GM18861 (cell line): ENCODE measurements around the gene FUT9.

ENCODE experiments used
- ATAC-seq: cut with Tn5 transposase; IDR thresholded peaks from one replicate; pipeline ENCODE4 v1.9.1; 2021; ENCODE audit not compliant: unreplicated experiment

Gene FUT9

DNA sequence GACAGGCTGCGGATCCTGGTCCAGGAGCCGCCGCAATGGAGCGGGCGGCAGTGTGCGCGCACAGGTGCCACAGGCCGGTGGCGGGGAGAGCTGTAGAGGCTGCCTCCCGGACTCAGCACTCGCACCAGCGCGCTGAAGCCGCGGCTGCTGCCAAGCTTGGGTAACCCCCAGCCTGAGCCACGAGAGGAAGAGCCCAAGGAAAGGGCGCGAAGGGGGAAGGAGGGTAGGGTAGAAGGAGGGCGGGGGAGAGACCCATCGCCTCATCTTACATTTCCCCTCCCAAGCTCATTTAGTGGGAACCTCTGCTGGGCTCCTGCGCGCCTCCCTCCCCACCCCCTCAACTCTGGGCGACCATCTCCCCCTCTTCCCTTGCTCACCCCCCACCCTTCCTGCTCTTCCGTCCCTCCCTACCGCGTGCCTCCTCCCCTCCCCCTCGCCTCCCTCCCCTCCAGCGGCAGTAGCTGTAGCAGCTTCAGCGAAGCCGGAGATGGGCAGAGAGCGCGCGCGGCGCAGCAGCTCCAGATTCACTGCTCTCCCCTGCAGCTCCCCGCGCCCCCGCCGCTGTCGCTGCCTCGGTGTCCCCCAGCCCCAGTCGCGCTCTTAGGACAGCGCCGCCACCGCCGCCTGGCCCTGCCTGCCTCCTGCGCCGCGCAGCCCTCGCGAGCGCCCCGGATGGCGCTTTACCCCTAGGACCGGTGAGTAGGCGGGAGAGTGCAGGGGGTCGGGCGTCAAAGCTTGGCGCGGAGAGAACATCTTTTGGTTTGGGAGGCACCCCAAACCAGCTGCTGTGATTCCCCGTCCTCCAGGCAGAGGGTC is at the start of gene FUT9:
FUT9 (plus strand) TSS at position 457 of the 816 bp plus-strand sequence. CDS start 187,182 bp downstream, outside the sequence.
- no peak for ATAC-seq

GRCh38 chr6:95967594-95967993 is 48.2 kb upstream of the FUT9 start:
- no peak for ATAC-seq

GRCh38 chr6:95973976-95974375 is 41.8 kb upstream of the FUT9 start:
- no peak for ATAC-seq

GRCh38 chr6:95978230-95978629 is 37.5 kb upstream of the FUT9 start:
- ATAC-seq, result no peak

GRCh38 chr6:95991906-95992305 is 23.9 kb upstream of the FUT9 start:
- ATAC-seq, result no peak

- no peak for ATAC-seq
Observed at GRCh38 chr6:95994151-95994550, 21.6 kb upstream of the FUT9 start.

DNA sequence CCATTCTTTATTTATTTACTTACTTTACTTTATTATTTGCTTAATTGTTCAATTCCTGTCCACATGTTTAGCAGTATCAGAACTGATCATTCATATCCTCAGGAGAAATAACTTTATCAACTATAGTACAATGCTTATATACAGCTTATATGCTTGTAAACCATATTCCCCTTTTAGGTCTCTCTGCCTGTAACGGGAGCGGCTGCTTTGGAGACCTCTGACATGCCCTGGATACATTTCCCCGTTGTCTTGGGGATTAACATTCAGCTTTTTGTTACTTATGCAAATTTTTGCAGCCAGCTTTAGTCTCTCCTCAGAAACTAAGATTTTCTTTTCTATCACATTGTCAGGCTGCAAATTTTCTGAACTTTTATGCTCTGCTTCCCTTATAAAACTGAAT is 17.6 kb upstream of the FUT9 start:
- no peak for ATAC-seq

DNA sequence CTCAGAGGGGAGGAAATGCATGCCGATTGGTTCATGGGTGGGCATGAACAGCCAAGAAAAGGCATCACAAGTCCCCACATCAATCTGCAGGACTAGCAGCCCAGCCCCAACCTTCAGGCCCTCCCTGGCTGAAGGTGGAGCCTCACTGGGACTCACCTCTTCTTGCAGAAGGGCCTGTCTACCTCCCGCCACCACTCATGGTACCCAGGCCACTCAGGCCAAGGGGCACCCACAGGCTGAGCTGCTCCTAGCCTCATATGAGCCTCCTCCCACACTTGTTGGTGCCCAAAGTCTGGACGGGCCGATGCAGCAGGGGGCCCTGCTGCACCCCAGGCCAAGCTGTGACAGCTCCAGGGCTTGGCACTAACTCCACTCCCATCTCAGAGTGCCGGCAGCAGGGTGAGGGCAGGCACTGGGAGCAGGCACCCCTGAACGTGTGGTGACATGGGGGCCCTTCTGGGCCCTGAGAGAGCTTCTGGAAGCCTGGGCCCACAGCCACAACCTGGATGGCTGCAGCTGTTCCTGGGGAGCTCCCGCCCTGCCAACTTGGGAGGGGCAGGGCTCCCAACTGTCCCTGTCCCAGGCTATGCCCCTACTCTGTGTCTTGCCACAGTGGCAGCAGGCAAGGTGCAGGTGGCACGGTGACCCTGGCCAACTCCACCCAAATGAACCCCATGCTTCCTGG is 13.7 kb upstream of the FUT9 start:
- ATAC-seq, result no peak

GRCh38 chr6:96002576-96002910 is 13.2 kb upstream of the FUT9 start:
- ATAC-seq, result no peak

DNA sequence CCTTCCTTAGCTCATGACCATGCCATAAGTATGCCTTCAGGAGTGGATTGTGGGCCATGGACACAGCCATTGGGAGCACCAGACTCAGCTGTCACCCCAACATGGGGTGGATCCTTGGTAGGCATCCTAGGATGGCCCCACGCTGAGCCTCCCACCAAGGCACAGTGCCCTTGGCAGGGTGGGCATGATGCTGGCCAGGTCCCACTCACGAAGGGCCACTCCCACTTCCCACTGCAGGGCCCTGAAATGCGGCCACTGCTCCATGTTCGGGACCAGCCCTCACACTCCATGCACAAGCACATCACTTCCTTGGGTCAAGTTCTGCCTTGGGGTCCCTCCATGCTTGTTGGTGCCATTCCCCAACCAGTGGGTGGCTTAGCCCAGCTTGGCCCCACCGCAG is 12.9 kb upstream of the FUT9 start:
- ATAC-seq, result no peak

- no peak for ATAC-seq
Observed at GRCh38 chr6:96007663-96008062, 8.1 kb upstream of the FUT9 start.

DNA sequence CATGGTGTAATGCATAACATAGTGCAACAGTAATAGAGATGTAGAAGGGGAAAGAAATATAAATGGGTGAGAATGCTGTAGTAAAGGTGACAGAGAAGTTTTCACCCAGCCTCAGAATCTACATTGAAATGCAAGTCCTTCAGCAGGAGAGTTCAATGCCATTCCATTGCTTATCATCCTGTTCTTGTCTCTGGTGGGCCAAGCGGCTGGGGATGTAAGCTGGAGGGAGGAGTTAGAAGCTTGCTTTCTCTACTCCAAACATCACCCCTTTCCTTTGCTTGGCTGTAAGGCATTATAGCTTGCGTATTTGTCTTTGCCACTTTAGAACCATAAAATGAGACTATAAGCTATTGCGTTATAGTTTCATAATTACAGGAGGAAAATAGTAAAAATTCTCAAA is 2.2 kb upstream of the FUT9 start:
- ATAC-seq, result no peak

- no peak for ATAC-seq
Observed at GRCh38 chr6:96014846-96015517, 792 bp upstream of the FUT9 start.

- no peak for ATAC-seq
Observed at GRCh38 chr6:96016334-96017069, 728 bp downstream of the FUT9 start.

DNA sequence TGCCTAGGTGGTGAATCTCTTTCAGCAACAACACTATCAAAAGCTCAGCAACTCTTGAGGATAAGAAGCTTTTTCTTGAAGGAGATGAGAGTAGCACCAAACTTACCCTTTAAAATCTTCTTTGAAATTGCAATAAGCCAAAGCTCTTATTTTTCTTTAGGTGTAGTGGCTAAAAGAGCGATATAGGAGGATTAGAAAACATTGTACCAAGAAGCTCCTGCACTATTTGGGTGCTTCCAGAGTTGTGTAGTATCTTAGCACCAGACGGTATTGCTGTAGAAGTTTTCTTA is 1.2 kb downstream of the FUT9 start:
- ATAC-seq, result no peak

DNA sequence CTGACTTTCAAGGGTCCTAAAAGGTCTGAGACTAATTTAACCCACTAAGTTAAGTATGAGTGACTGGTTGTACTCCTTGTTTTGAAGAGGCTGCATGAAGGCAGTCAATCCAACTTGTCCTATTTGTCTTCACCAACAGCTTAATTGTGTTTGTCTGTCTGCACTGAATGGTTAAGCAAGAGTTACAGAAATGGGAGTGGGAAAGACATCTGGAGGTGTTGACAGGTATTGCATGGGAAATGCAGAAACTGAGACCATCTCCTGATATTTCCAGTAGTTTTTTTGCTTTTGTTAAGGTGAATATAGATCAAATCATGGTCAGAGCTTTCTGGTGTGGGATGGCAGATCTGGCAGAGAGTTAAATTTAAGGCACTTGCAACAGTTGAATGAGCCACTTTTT is 6.5 kb downstream of the FUT9 start:
- no peak for ATAC-seq

GRCh38 chr6:96032661-96033060 is 16.9 kb downstream of the FUT9 start:
- no peak for ATAC-seq

GRCh38 chr6:96051555-96051954 is 35.8 kb downstream of the FUT9 start:
- ATAC-seq, result no peak

DNA sequence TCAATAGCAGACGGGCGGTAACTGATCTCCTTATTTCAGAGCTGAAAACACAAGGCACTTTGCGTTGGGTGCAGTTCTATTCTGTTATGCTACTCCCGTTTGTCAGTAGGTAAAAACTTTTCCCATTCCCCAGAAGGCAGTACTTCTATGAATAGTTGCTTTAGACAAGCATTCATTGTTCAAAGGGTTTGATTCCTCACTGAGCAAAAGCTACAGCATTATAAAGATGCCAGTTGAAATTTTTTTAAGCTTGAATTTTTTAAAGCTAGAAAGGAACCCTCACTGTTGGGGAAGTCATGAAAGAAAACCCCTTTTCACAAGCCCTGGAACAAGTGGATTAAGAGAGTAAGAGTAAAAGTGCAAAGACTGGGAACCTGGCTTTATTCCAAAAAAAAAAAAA is 42.3 kb downstream of the FUT9 start:
- no peak for ATAC-seq

GRCh38 chr6:96059586-96059985 is 43.8 kb downstream of the FUT9 start:
- ATAC-seq, result no peak

GRCh38 chr6:96060249-96060648 is 44.5 kb downstream of the FUT9 start:
- ATAC-seq, result no peak

DNA sequence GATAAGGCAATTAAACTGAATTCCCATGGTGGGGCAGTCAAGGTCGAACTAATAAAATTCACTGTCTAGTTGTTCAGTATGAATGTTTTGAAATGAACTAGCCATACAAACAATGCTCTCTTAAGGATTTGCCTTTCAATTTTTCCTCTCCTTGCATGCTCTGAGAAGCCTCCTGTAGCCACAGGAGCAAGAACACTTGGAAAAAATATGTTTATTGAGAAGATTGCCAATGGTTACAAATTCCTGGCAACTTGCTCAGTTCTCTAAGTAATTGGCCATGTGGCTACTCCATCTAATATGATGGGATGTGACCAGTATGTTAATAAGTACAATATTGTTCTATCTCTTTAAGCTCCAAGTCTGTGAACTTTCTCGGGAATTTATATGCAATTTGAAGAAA is 49.4 kb downstream of the FUT9 start:
- no peak for ATAC-seq
